ENCODE data around the gene SYT2.
"Not testable (repeated sequence)": the region's sequence is repeated elsewhere in the genome, so short reads cannot be mapped to it uniquely, and the experiment has no call there.

SYT2 gene

GRCh38 chr1:202710070-202711045, at the start of gene SYT2:
SYT2 (minus strand) TSS chr1:202710454; CDS start chr1:202605772, 104,682 bp downstream.
- DNase-seq (ENCODE audit: low spot score), result no peak

GRCh38 chr1:202756391-202756790, 46.1 kb upstream of the SYT2 start:
- DNase-seq (ENCODE audit: low spot score), result no peak

GRCh38 chr1:202754293-202754692, 44.0 kb upstream of the SYT2 start:
- no peak for DNase-seq (ENCODE audit: low spot score)

GRCh38 chr1:202752774-202753173, 42.5 kb upstream of the SYT2 start:
- no peak for DNase-seq (ENCODE audit: low spot score)

GRCh38 chr1:202750761-202751160, 40.5 kb upstream of the SYT2 start:
- no peak for DNase-seq (ENCODE audit: low spot score)

GRCh38 chr1:202750024-202750423, 39.8 kb upstream of the SYT2 start:
- no peak for DNase-seq (ENCODE audit: low spot score)

- no peak for DNase-seq (ENCODE audit: low spot score)
These were observed 35.2 kb upstream of the SYT2 start for GRCh38 chr1:202745323-202745888.

- DNase-seq (ENCODE audit: low spot score), result not testable (repeated sequence)
These were observed 34.5 kb upstream of the SYT2 start for GRCh38 chr1:202744770-202745169.

- DNase-seq (ENCODE audit: low spot score), result no peak
These were observed 32.2 kb upstream of the SYT2 start for GRCh38 chr1:202742496-202742895.

GRCh38 chr1:202733251-202733650, 23.0 kb upstream of the SYT2 start:
- no peak for DNase-seq (ENCODE audit: low spot score)

GRCh38 chr1:202728951-202729350, 18.7 kb upstream of the SYT2 start:
- DNase-seq (ENCODE audit: low spot score), result no peak

GRCh38 chr1:202725526-202725925, 15.3 kb upstream of the SYT2 start:
- peak; percentile 69 for DNase-seq (ENCODE audit: low spot score)

- no peak for DNase-seq (ENCODE audit: low spot score)
These were observed 13.5 kb upstream of the SYT2 start for GRCh38 chr1:202723708-202724107.

- not testable (repeated sequence) for DNase-seq (ENCODE audit: low spot score)
These were observed 12.8 kb upstream of the SYT2 start for GRCh38 chr1:202723046-202723445.

- no peak for DNase-seq (ENCODE audit: low spot score)
These were observed 6.4 kb upstream of the SYT2 start for GRCh38 chr1:202716654-202717053.

GRCh38 chr1:202714202-202714601, 3.9 kb upstream of the SYT2 start:
- DNase-seq (ENCODE audit: low spot score), result not testable (repeated sequence)

GRCh38 chr1:202713110-202713509, 2.9 kb upstream of the SYT2 start:
- DNase-seq (ENCODE audit: low spot score), result peak; percentile 21

GRCh38 chr1:202711949-202712635, 1.8 kb upstream of the SYT2 start:
- no peak for DNase-seq (ENCODE audit: low spot score)

- no peak for DNase-seq (ENCODE audit: low spot score)
These were observed 795 bp downstream of the SYT2 start for GRCh38 chr1:202709276-202710041.

GRCh38 chr1:202708456-202709275, 1.6 kb downstream of the SYT2 start:
- no peak for DNase-seq (ENCODE audit: low spot score)

GRCh38 chr1:202706851-202707250, 3.4 kb downstream of the SYT2 start:
- no peak for DNase-seq (ENCODE audit: low spot score)
